HepG2 (cell line): ENCODE results near the gene DAB1. TPM values are rescaled to one million over a fixed set of nuclear protein-coding genes. Genes with fewer than 3 reads are reported as not detected.
A peak's percentile ranks its signal among the peaks of the same experiment; 100 is the strongest.

Experiments used
- AKNA ChIP-seq: sonication (generic); formaldehyde crosslinking; IDR thresholded peaks from 2 replicates; pipeline ENCODE4 v1.4.0; 2020; ENCODE audit warnings: missing genetic modification reagents, borderline replicate concordance
- ARID5B ChIP-seq: IDR thresholded peaks from 2 replicates; pipeline ENCODE4 v1.4.0; 2020; ENCODE audit warnings: mild to moderate bottlenecking, missing genetic modification reagents
- FIP1L1 ChIP-seq: fragments of 200-400 bp; formaldehyde crosslinking; IDR thresholded peaks from 2 replicates; pipeline ENCODE4 v1.6.1; 2018; ENCODE audit warnings: low read depth, mild to moderate bottlenecking, low read length, moderate library complexity, borderline replicate concordance; ENCODE audit not compliant: insufficient read depth
- FOSL1 ChIP-seq: sonication (generic); formaldehyde crosslinking; IDR thresholded peaks from 2 replicates; pipeline ENCODE4 v1.9.0; 2021; ENCODE audit warnings: missing genetic modification reagents, borderline replicate concordance
- GLI4 ChIP-seq: sonication (generic); formaldehyde crosslinking; IDR thresholded peaks from 2 replicates; pipeline ENCODE4 v1.5.1; 2020; ENCODE audit warnings: missing genetic modification reagents, mild to moderate bottlenecking, moderate library complexity, borderline replicate concordance
- KLF15 ChIP-seq: sonication (generic); formaldehyde crosslinking; IDR thresholded peaks from 2 replicates; pipeline ENCODE4 v1.8.1; 2023; ENCODE audit warnings: borderline replicate concordance, mild to moderate bottlenecking, inconsistent platforms, missing genetic modification reagents, mixed read lengths
- MAX ChIP-seq: IDR thresholded peaks from 2 replicates; pipeline ENCODE4 v1.6.1; 2012; ENCODE audit warnings: inconsistent platforms
- MED8 ChIP-seq: sonication (generic); formaldehyde crosslinking; IDR thresholded peaks from 2 replicates; pipeline ENCODE4 v1.8.1; 2023; ENCODE audit warnings: mild to moderate bottlenecking, missing genetic modification reagents; ENCODE audit not compliant: insufficient replicate concordance
- NR2F2 ChIP-seq: IDR thresholded peaks from 2 replicates; pipeline ENCODE4 v1.6.1; 2012; ENCODE audit warnings: low read depth, inconsistent platforms, borderline replicate concordance
- PAXIP1 ChIP-seq: sonication (generic); formaldehyde crosslinking; conservative IDR thresholded peaks from 2 replicates; pipeline ENCODE4 v1.4.0; 2020; ENCODE audit warnings: mild to moderate bottlenecking, missing genetic modification reagents, moderate library complexity
- POLR2G ChIP-seq: fragments of 200-400 bp; formaldehyde crosslinking; IDR thresholded peaks from 2 replicates; pipeline ENCODE4 v1.6.1; 2018; ENCODE audit warnings: mild to moderate bottlenecking, low read depth, low read length, moderate library complexity
- SALL1 ChIP-seq: sonication (generic); formaldehyde crosslinking; IDR thresholded peaks from 2 replicates; pipeline ENCODE4 v1.8.0; 2022; ENCODE audit warnings: mild to moderate bottlenecking, missing genetic modification reagents
- SAP130 ChIP-seq: IDR thresholded peaks from 2 replicates; pipeline ENCODE4 v1.6.1; 2016; ENCODE audit warnings: low read depth
- SRSF9 ChIP-seq: fragments of 200-400 bp; formaldehyde crosslinking; IDR thresholded peaks from 2 replicates; pipeline ENCODE4 v1.6.1; 2018; ENCODE audit warnings: borderline replicate concordance, mild to moderate bottlenecking, low read depth, low read length; ENCODE audit not compliant: insufficient read depth, poor library complexity, severe bottlenecking
- ZNF431 ChIP-seq: sonication (generic); formaldehyde crosslinking; IDR thresholded peaks from 2 replicates; pipeline ENCODE4 v1.9.0; 2022; ENCODE audit warnings: missing genetic modification reagents, low read depth, mild to moderate bottlenecking, borderline replicate concordance
- ZNF737 ChIP-seq: sonication (generic); formaldehyde crosslinking; IDR thresholded peaks from 2 replicates; pipeline ENCODE4 v1.5.0; 2020; ENCODE audit warnings: missing genetic modification reagents, mild to moderate bottlenecking, borderline replicate concordance
- ZNF780A ChIP-seq: sonication (generic); formaldehyde crosslinking; IDR thresholded peaks from 2 replicates; pipeline ENCODE4 v1.8.0; 2022; ENCODE audit warnings: mild to moderate bottlenecking, missing genetic modification reagents, moderate library complexity
- polyA plus RNA-seq, 8 experiments: library from polyadenylated mRNA; depleted of rRNA in 3 of 8; stranded (reverse) in 7 of 8; unstranded in 1 of 8; fragments of >200 nt; fragmentation: Illumina TruSeq in 4 of 8; extraction: Trizol in 4 of 8; gene quantifications; 2 replicates each; pipeline versions ENCODE4 v1.2.1 to v1.2.3, GENCODE V29; 2011 to 2016; ENCODE audit warnings: low read depth in 4 of 8, missing spikeins in 1 of 8, mixed read lengths in 1 of 8; ENCODE audit not compliant: insufficient read depth in 1 of 8
- total RNA-seq, 5 experiments: library from RNA; depleted of rRNA; stranded (reverse); fragments of >200 nt; fragmentation: Illumina TruSeq; extraction: Trizol; gene quantifications; 2 replicates each; pipeline ENCODE4 v1.2.3, GENCODE V29; 2016; ENCODE audit warnings: low read depth in 1 of 5

Gene DAB1
- total and polyA plus RNA-seq, 2 of the 13 experiments (the other 11 are each of a cell fraction or from before 2014, with no cell fraction given) = 0.04 to 0.13 TPM

GRCh38 chr1:56985857-56986256 lies 438.0 kb downstream of the DAB1 start (continued):
- TF ChIP-seq FIP1L1 (no peak), PAXIP1 (peak; percentile 79), KLF15 (CRISPR knock-in tag) (no peak), SAP130 (CRISPR knock-in tag) (peak; percentile 43; the same call in 1 of the 2 replicates), ZNF431 (CRISPR knock-in tag) (no peak), NR2F2 (peak; percentile 16; the same call in 1 of the 2 replicates), ZNF780A (CRISPR knock-in tag) (no peak), ARID5B (peak; percentile 73), ZNF737 (no peak), SRSF9 (no peak), FOSL1 (CRISPR knock-in tag) (peak; percentile 21; the same call in 1 of the 2 replicates), SALL1 (no peak; the same call in 1 of the 2 replicates), POLR2G (no peak), MED8 (CRISPR knock-in tag) (no peak), MAX (no peak), GLI4 (CRISPR knock-in tag) (no peak), AKNA (CRISPR knock-in tag) (no peak)
